OCI-LY1 (cell line): ENCODE measurements around the gene CREB1.

ENCODE experiments used
- H2AFZ ChIP-seq: fragments of 200-600 bp; sonication (generic), shearing (Covaris generic); 2 replicates; pipeline ENCODE4 v1.6.0; 2014; ENCODE audit warnings: antibody characterized with exemption, mild to moderate bottlenecking, low read length
- H3F3A ChIP-seq: fragments of 200-600 bp; sonication (generic), shearing (Covaris generic); 2 replicates; pipeline ENCODE4 v1.6.0; 2014; ENCODE audit warnings: mild to moderate bottlenecking, antibody characterized with exemption, low read length, moderate library complexity; ENCODE audit not compliant: insufficient read depth
- H3K27ac ChIP-seq: fragments of 200-600 bp; sonication (generic); 2 replicates; pipeline ENCODE4 v1.5.1; 2014; ENCODE audit warnings: low read length, mixed run types, mild to moderate bottlenecking, low read depth; ENCODE audit not compliant: poor library complexity, severe bottlenecking
- H3K27me3 ChIP-seq: fragments of 200-600 bp; sonication (generic); 2 replicates; pipeline ENCODE4 v1.6.0; 2014; ENCODE audit warnings: antibody characterized with exemption, mild to moderate bottlenecking, low read length, moderate library complexity; ENCODE audit not compliant: insufficient read depth
- H3K36me3 ChIP-seq: fragments of 200-600 bp; sonication (generic); 2 replicates; pipeline ENCODE4 v1.6.1; 2014; ENCODE audit warnings: mild to moderate bottlenecking, antibody characterized with exemption, low read length, moderate library complexity, mixed read lengths; ENCODE audit not compliant: insufficient read depth
- H3K4me1 ChIP-seq: fragments of 200-600 bp; sonication (generic); 2 replicates; pipeline ENCODE4 v1.5.1; 2014; ENCODE audit warnings: mild to moderate bottlenecking, low read length, moderate library complexity; ENCODE audit not compliant: insufficient read depth, severe bottlenecking
- H3K4me2 ChIP-seq: fragments of 200-600 bp; sonication (generic), shearing (Covaris generic); 2 replicates; pipeline ENCODE4 v1.6.1; 2014; ENCODE audit warnings: low read length
- H3K4me3 ChIP-seq: fragments of 200-600 bp; sonication (generic); 2 replicates; pipeline ENCODE4 v1.5.1; 2014; ENCODE audit warnings: low read length, low read depth, mild to moderate bottlenecking, mixed read lengths; ENCODE audit not compliant: poor library complexity, severe bottlenecking
- H3K79me2 ChIP-seq: fragments of 200-600 bp; shearing (Covaris generic); 2 replicates; pipeline ENCODE4 v1.6.1; 2016; ENCODE audit warnings: mixed run types, low read length, mixed read lengths; ENCODE audit not compliant: insufficient read depth
- H3K9ac ChIP-seq: fragments of 200-600 bp; sonication (generic), shearing (Covaris generic); 2 replicates; pipeline ENCODE4 v1.6.1; 2014; ENCODE audit warnings: mild to moderate bottlenecking, low read length, mixed read lengths
- H3K9me2 ChIP-seq: fragments of 200-600 bp; sonication (generic), shearing (Covaris generic); 2 replicates; pipeline ENCODE4 v1.6.1; 2014; ENCODE audit warnings: low read depth, mild to moderate bottlenecking, low read length, mixed read lengths
- H3K9me3 ChIP-seq: fragments of 200-600 bp; shearing (Covaris generic); 2 replicates; pipeline ENCODE4 v1.6.1; 2014; ENCODE audit warnings: low read length, mixed read lengths
- H4K20me1 ChIP-seq: fragments of 200-600 bp; sonication (generic), shearing (Covaris generic); 2 replicates; pipeline ENCODE4 v1.6.0; 2016; ENCODE audit warnings: mild to moderate bottlenecking, low read length; ENCODE audit not compliant: insufficient read depth
- EZH2 ChIP-seq: fragments of 200-600 bp; sonication (generic), shearing (Covaris generic); IDR thresholded peaks from 2 replicates; pipeline ENCODE4 v1.8.0; 2017; ENCODE audit warnings: borderline replicate concordance, mixed run types, mild to moderate bottlenecking, antibody characterized with exemption, low read length, moderate library complexity, mixed read lengths
- TF ChIP-seq, protein P1 (sequence below): fragments of 200-600 bp; sonication (generic), shearing (Covaris generic); IDR thresholded peaks from 2 replicates; pipeline ENCODE4 v1.5.1; 2017; ENCODE audit warnings: mild to moderate bottlenecking, antibody characterized with exemption, low read length, moderate library complexity, mixed read lengths

Gene CREB1

DNA sequence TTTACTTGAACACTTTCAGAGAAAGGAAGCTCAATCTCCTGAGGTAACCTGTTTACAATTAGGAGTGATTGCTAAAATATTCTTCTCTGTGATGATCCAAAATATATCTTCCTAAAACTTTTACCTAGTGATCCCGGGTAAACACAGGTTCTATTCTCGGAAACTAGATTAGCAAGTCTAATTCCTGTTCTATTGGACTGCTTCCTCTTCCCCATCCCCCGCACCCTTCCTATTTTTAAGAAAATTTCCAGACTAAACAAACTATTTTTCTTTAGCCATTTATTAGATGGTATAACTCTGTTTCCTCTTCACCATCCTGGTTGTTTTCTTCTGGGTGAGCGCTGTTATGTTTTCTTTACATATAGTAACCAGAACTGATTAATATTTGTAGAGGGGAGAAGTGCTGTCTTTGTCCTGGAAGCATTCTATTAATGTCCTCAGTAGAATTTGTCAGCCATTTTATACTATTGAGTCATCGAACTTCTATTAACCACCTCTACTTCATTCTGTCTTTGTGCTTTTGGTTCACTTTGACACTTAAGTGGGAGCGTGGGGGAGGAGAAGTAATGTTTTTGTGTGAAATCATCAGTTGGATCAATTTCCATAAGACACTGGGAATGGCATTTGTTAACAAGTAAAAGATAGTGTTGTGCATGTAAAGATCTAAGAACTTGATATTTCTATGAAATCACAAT lies 31.8 kb downstream of the CREB1 start:
- H3K36me3 ChIP-seq, result peaks cover 68% of the 10 kb centered on the region
- H3K9me2 ChIP-seq, result no peaks in the 10 kb centered on the region

DNA sequence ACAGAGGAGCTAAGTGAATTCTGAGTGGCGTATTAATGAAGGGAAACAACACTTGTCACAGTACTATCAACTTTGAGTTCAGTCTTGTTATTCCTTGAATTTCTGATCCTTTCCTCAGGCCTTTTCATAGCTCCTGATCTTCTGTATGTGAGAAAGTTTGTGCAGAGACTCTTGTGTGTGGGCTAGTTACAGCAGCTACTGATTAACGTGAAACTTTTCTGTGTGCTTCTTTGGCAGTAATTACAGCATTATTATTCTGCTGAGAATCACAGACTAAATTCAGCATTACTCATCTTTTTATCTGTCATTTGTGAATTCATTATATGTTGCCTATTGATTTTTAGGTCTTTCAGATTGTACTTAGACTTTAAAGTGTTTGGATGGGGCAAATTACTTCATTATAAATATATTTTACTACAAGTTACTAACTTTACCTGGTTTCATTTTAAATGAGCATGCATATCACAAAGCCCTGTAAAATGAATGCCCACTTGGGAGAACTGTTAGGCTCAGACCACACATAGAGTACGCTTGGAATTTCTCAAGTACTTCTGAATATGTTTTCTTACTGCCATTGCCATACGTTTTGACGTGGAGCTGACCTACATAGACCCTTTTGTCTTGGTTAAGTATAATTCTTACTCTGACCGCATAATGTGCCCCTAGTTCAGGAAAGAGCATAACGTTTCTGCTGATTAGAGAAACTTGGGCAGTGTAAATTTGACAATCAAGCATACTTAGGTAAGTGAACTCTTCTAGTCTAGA lies 36.2 kb downstream of the CREB1 start:
- H2AFZ ChIP-seq, result no peak overlapping the region
- H3K36me3 ChIP-seq, result peaks cover 70% of the 10 kb centered on the region
- H3K9me2 ChIP-seq, result no peaks in the 10 kb centered on the region
- H3K79me2 ChIP-seq, result no peaks in the 10 kb centered on the region
- TF ChIP-seq, protein P1, sequence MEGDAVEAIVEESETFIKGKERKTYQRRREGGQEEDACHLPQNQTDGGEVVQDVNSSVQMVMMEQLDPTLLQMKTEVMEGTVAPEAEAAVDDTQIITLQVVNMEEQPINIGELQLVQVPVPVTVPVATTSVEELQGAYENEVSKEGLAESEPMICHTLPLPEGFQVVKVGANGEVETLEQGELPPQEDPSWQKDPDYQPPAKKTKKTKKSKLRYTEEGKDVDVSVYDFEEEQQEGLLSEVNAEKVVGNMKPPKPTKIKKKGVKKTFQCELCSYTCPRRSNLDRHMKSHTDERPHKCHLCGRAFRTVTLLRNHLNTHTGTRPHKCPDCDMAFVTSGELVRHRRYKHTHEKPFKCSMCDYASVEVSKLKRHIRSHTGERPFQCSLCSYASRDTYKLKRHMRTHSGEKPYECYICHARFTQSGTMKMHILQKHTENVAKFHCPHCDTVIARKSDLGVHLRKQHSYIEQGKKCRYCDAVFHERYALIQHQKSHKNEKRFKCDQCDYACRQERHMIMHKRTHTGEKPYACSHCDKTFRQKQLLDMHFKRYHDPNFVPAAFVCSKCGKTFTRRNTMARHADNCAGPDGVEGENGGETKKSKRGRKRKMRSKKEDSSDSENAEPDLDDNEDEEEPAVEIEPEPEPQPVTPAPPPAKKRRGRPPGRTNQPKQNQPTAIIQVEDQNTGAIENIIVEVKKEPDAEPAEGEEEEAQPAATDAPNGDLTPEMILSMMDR, result no peak
- TF ChIP-seq EZH2, result no peak
- no peak overlapping the region for H3K9ac ChIP-seq
- H3K4me2 ChIP-seq, result no peak overlapping the region
- H4K20me1 ChIP-seq, result no peaks in the 10 kb centered on the region
- no peaks in the 10 kb centered on the region for H3K27me3 ChIP-seq
- 0 out of 2 replicates have a peak, but pooled peaks cover 3% of the 10 kb centered on the region for H3F3A ChIP-seq
- no peak overlapping the region for H3K4me3 ChIP-seq
- no peaks in the 10 kb centered on the region for H3K9me3 ChIP-seq
- H3K4me1 ChIP-seq, result no peaks in the 10 kb centered on the region
- H3K27ac ChIP-seq, result no peak overlapping the region

More for the DNA sequence above, 31.8 kb downstream of the CREB1 start:
- no peak overlapping the region for H3K27ac ChIP-seq
- H3K9me3 ChIP-seq, result no peaks in the 10 kb centered on the region
- H4K20me1 ChIP-seq, result 0 out of 2 replicates have a peak, but pooled peaks cover 2% of the 10 kb centered on the region
- TF ChIP-seq EZH2, result no peak
- TF ChIP-seq, protein P1, result no peak
- H3K4me2 ChIP-seq, result no peak overlapping the region
- no peak overlapping the region for H3K9ac ChIP-seq
- no peaks in the 10 kb centered on the region for H3K27me3 ChIP-seq
- H3K4me1 ChIP-seq, result no peaks in the 10 kb centered on the region
- H3F3A ChIP-seq, result 0 out of 2 replicates have a peak, but pooled peaks cover 3% of the 10 kb centered on the region
- H3K79me2 ChIP-seq, result no peaks in the 10 kb centered on the region
- no peak overlapping the region for H3K4me3 ChIP-seq
- no peak overlapping the region for H2AFZ ChIP-seq

DNA sequence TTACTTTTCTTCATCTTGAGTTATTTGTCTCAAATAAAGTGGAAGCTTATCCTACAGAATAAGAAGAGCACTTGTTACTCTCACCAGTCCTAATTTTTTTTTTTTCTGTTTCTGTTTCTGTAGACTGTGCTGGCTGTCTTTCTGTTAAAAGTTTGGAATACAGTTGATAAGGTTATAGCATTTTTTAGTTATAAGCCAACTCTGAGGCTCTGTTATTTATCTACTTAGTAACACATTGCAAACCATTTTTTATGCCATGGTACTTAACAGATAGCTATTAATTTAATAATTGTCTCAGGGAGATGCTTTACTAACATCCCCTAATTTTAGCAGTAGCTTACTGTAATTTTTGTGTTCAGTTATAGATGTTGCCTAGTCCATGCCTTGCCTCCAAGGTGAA lies 37.9 kb downstream of the CREB1 start:
- H3K9ac ChIP-seq, result no peak overlapping the region
- H2AFZ ChIP-seq, result no peak overlapping the region
- H3F3A ChIP-seq, result no peaks in the 10 kb centered on the region
- no peaks in the 10 kb centered on the region for H3K9me2 ChIP-seq
- H4K20me1 ChIP-seq, result no peaks in the 10 kb centered on the region
- H3K9me3 ChIP-seq, result no peaks in the 10 kb centered on the region
- H3K36me3 ChIP-seq, result peaks cover 70% of the 10 kb centered on the region
- no peaks in the 10 kb centered on the region for H3K27me3 ChIP-seq
- H3K27ac ChIP-seq, result no peak overlapping the region
- H3K79me2 ChIP-seq, result no peaks in the 10 kb centered on the region
- H3K4me2 ChIP-seq, result no peak overlapping the region
- TF ChIP-seq EZH2, result no peak
- TF ChIP-seq, protein P1, result no peak
- no peaks in the 10 kb centered on the region for H3K4me1 ChIP-seq
- H3K4me3 ChIP-seq, result no peak overlapping the region
